HG03558 (cell line): Measurements from ENCODE around the gene RORC.

Experiments used
- ATAC-seq: cut with Tn5 transposase; IDR thresholded peaks from one replicate; pipeline ENCODE4 v1.9.1; 2021; ENCODE audit warnings: moderate number of reproducible peaks; ENCODE audit not compliant: unreplicated experiment; ENCODE audit errors: extremely low read depth

Gene RORC

GRCh38 chr1:151849871-151850270 is 18.3 kb upstream of the RORC start:
- no peak for ATAC-seq

DNA sequence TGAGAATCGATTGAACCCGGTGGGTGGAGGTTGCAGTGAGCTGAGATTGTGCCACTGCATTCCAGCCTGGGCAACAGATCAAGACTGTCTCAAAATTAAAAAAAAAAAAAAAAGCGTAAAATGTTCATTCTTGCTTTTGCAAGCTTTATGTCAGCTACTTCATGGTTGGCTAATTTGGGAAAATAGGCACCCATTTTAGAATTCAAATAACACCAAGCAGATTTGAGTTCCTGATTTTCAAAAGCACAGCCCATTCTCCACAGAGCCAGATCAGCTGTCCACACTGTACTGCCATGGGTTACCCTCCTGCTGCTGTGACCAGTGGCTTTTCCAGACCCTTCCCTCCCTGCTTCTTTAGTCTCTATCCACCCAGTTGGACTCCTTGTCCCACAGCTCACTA is 17.5 kb upstream of the RORC start:
- no peak for ATAC-seq

- ATAC-seq: no peak
Observed at GRCh38 chr1:151847867-151848596, 16.4 kb upstream of the RORC start.

DNA sequence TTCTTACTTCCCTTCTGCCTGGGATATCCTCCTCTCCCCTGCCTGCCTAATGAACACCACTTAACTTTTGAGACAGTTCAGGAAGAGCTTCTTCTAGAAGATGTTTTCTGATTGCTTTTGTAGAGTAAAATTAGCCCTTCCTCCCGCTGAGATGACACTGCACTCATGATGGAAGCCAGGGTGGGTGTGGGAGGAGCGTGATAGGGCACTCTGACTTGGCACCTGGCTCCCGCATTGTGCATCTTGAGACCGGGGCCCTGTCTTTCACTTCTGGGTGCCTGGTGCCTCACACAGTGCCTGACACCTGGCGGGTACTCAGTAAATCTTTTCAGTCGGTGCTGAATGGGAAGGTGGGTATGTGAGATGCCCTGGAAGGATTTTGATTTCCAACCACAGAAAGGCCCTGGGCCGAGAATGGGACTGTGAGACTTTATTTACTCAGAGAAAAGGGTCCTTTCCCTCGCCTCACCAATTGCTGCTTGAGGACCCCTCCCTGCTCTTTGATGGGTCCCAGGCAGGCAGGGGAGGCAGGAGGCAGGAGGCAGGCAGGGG is 15.2 kb upstream of the RORC start:
- ATAC-seq: no peak

DNA sequence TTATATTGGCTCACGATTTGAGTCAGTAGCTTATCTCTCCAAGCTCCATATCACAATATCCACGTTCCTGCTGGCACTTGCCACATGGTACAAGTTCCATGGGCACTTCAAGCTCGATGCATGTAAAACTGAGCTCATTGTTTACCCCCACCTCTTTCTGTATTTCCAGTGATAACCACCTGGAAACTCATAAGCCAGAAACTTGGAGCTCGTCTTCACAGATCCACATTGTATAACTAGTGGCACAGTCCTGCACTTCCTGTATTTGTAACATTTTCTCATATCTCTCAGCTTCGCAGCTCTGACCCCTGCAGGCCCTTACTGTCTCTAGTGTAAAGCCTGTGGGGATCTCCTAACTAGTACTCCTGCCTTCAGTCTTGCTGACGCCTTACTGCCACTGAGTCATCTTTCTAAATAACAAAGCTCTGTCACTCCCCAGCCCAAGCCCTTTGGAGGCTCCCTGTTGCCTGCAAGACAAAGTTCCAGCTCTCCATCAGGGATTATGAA is 14.5 kb upstream of the RORC start:
- ATAC-seq: no peak

DNA sequence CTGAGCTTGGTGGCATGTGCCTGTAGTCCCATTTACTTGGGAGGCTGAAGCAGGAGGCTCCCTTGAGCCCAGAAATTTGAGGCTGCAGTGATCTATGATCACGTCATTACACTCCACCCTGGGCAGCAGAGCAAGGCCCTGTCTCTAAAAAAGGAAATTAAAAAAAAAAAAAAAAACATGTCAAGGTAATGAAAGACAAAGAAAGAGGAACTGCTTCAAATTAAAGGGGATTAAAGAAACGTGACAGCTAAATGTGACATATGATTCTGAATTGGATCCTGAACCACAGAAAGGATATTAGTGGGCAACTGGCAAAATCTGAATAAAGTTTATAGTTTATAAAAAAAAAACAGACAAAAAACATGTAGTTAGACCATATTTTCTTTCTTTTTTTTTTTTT is 11.8 kb upstream of the RORC start:
- no peak for ATAC-seq

GRCh38 chr1:151841141-151841540 is 9.5 kb upstream of the RORC start:
- ATAC-seq: no peak

GRCh38 chr1:151840421-151840820 is 8.8 kb upstream of the RORC start:
- no peak for ATAC-seq

GRCh38 chr1:151839457-151840403 is 8.1 kb upstream of the RORC start, which contains the start of gene C2CD4D:
TSS of gene C2CD4D (minus strand) at chr1:151839820. CDS start at chr1:151838989, 831 bp downstream.
- ATAC-seq: no peak

- ATAC-seq: no peak
Observed at GRCh38 chr1:151839082-151839412, 7.4 kb upstream of the RORC start.

DNA sequence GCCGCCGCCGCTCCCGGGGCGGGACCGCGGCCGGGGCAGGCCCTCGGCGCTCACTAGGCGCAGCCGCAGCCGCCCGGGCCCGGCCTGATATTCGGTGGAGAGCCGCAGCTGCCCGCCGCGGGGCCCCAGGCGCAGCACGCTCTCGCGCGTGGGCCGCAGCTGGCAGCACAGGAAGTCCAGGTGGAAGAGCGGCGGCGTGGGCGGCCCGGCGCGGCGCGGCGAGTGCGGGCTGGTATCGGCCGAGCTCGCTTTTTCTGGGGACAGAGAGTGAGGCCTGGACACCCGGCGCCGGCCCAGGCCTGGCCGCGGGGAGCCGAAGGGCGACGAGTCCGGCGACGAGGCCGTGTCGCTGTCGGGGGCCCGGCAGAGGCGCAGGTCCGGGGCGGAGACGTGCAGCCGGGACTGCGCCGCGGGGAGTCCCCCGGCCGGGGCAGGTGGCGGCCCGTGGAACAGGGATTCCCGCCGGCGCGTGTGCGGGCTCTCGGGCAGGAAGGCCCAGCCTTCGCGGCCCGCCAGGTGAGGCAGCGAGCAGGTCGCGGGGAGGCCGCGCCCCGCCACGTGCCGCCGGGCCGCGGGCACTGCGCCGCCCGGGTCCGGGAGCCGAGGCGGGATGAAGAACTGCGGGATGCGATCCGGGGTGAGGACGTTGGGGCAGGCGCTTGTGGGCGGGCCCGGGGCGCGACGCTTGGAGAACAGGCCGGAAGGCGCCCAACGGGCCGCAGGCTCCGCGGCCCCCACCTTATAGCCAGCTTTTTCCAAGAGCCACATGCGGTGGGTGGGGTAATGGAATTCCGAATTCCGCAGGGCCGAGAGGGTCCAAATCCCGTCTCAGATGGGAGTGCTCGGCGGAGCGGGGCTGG is 6.8 kb upstream of the RORC start:
- no peak for ATAC-seq

DNA sequence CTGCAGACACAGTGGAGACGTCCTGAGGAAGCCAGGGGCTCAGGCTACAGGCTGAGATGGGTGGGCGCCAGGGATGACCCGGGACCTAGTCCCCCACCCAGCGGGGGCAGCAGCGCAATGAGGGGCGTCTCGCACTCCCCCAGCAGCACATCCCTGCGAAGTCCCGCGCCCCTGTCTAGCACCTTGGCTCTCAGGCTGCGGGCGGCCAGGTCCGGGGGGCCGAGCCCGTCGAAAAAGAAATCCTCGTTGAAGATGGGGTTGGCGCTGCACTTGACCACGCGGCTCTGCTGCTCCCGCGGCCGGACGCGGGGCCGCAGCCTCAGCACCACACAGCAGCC is 6.3 kb upstream of the RORC start:
- no peak for ATAC-seq

DNA sequence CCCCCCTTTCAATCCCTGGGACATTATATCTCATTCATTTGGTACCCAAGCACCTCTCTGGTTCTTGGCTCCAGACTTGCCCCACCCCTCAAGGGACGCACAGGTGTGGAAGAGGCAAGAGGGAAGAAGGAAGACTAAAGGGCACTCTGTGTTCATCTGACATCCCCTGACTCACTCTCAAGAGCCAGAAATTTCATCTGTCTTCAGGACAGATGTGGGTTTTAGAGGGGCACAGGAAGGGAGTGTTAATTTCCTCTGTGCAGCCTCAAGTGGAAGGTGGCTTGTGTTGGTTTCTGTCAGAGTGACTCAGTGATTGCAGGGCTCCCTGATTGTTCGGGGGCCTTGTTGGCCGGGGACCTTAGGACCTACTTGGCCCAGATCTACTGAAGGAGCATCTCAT is 5.6 kb upstream of the RORC start:
- ATAC-seq: no peak

- ATAC-seq: no peak
Observed at GRCh38 chr1:151835596-151835995, 4.0 kb upstream of the RORC start.

GRCh38 chr1:151834239-151834638 is 2.6 kb upstream of the RORC start:
- ATAC-seq: no peak

DNA sequence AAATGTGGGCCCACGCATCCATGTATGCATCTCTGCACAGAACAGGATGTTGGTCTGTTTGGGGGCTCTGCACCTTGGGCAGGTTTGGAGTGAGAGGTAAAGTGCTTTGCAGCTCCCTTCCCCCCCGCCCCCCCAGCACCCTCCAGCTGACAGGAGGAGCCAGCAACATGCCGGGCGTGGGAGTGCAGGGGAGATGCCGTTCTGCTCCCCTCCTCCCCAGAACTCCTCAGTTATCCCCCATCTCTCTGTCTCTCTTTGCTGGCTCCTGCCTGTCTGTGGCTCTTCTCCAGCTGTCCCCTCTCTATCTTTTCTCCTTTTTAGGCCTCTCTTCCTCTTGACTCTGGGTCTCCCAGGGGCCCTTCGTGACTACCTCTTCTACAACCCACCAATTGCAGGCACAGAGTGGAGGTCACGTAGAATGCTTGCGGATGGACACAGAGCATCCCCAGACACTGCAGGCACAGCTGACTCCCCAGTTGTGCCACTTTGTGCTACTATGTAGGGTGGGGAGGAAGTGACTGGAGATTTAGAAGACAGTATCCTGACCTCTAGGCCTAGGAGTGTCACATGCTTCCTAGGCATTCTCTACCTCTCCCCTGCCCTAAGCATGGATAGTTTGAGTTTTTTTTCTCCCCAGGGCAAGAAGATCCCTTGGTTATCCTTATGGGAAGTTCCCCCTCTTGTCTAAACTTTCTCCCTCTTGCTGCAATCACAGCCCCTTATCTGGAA is 1.7 kb upstream of the RORC start:
- ATAC-seq: no peak

- no peak for ATAC-seq
Observed at GRCh38 chr1:151832318-151832980, 847 bp upstream of the RORC start.

GRCh38 chr1:151831256-151831591 is 378 bp downstream of the RORC start:
- no peak for ATAC-seq

- ATAC-seq: no peak
Observed at GRCh38 chr1:151830055-151830454, 1.5 kb downstream of the RORC start.
